Muscle layer of duodenum (tissue), 2 donors: ENCODE data around the gene RNF39.

Experiments used
- H3K27ac ChIP-seq: one replicate; pipeline ENCODE4 v1.7.0; 2013; ENCODE audit warnings: mild to moderate bottlenecking, low read length
- H3K27me3 ChIP-seq: one replicate; pipeline ENCODE4 v1.7.0; 2013; ENCODE audit warnings: low read depth, mild to moderate bottlenecking, control low read depth, low read length
- H3K36me3 ChIP-seq, 2 donors: one replicate each; pipeline ENCODE4 v1.7.0; 2013; ENCODE audit warnings: low read length in 2 of 2, control low read depth in 1 of 2, mild to moderate bottlenecking in 1 of 2; ENCODE audit not compliant: insufficient read depth in 2 of 2, control insufficient read depth in 1 of 2
- H3K4me1 ChIP-seq, 2 donors: one replicate each; pipeline ENCODE4 v1.7.0; 2013; ENCODE audit warnings: low read length in 2 of 2, mild to moderate bottlenecking in 2 of 2, control low read depth in 1 of 2, moderate library complexity in 1 of 2; ENCODE audit not compliant: insufficient read depth in 2 of 2, control insufficient read depth in 1 of 2
- H3K4me3 ChIP-seq, 2 donors: one replicate each; pipeline ENCODE4 v1.7.0; 2013; ENCODE audit warnings: low read length in 2 of 2, low read depth in 1 of 2, mild to moderate bottlenecking in 1 of 2
- H3K9me3 ChIP-seq, 2 donors: one replicate each; pipeline ENCODE4 v1.7.0; 2013; ENCODE audit warnings: low read length in 2 of 2, control low read depth in 1 of 2, mild to moderate bottlenecking in 1 of 2; ENCODE audit not compliant: control insufficient read depth in 1 of 2
- donor health status: healthy.

Gene RNF39

DNA sequence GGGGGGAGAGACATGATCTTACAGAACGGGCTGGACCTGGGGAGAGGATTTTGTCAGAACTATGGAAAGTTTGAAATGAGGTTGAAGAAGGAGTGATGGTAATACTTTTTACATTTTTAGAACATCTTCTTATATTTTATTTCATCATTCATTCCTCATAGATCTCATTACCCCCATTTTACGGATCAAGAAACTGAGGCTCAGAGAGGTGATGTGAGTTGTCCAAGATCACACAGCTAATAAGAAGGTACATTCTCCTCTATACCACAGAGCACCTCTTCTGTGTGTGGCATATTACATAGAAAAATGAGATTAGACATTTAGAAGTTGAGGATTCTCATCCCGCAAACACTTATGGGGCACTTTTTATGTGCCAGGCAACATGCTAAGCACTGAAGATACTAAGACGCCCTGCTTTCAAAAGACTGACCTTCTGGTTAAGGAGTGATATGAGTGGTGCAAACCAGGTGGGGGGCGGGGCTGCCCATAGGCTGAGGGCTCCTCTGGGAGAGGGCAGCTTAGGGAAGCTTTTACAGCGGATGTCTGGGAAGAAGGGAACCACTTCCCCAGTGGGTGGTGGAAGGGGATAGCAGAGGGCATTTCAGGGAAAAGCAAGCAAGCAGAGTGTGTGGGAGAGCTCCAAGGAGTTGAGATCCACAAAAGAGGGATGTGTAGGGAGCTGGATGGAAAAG is 17.4 kb upstream of the RNF39 start:
- Histone ChIP-seq H3K4me1 (no peaks in the 10 kb centered on the region), H3K4me3 (no peak overlapping the region), H3K27ac (no peak overlapping the region), H3K27me3 (peaks cover 22% of the 10 kb centered on the region), H3K9me3 (no peaks in the 10 kb centered on the region), H3K36me3 (no peaks in the 10 kb centered on the region)

DNA sequence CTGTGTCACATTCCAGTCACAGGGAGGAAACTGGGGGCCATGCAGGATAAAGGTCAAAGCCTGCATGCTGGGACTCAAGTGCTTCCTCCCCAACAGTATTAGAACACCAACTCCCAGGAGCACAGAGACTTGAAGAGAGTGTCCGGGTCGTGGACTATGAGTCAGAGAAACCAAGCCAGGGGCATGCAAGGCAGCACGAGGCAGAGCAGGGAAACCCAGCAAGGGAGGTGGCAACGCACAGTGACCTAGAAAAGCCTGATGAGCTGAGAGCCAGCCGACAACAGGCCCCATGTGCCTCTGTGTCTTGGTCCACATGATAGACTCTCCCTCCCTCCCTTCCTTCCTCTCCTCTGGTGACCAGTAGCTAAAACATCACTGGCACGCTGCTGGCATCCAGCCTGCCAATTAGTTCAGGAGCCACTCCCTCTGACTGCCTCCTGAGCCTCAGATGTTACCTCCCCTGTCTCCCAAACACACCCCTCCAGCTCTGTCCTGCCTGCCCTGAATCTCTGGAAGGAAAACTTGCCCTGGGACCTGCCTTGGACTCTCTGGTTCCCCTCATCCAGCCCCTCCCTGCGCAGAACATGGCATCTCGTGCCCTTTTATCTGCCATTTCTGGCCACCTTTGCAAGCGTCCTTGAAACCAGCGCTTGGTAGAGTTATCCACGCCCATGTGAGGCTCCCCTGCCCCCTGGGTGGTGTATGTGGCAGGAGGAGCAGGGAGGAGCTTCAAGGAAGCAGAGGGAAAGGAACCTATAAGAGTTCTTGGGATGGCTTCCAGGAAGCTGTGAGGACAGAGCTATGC is 16.2 kb upstream of the RNF39 start:
- H3K27ac ChIP-seq = peak overlapping the region; percentile 73
- no peaks in the 10 kb centered on the region for H3K9me3 ChIP-seq
- peaks cover 17% of the 10 kb centered on the region for H3K27me3 ChIP-seq
- H3K4me3 ChIP-seq = no peak overlapping the region
- H3K36me3 ChIP-seq = no peaks in the 10 kb centered on the region
- no peaks in the 10 kb centered on the region for H3K4me1 ChIP-seq

DNA sequence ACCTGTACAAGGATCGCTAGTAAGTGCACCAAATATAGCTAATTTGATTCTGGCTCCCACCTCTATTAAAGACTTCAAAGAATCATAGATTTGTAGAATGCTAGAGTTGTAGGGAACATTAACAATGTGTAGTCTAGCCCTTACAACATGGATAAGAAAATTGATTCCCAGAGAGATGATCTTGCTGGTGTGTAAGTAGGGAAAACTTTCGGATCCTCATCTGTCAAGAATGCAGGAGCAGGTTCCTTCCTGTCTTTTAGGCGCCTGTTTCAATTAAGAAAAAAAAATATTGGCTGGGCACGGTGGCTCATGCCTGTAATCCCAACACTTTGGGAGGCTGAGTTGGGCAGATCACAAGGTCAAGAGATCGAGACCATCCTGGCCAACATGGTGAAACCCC is 12.3 kb upstream of the RNF39 start:
- H3K27ac ChIP-seq = no peak overlapping the region
- H3K9me3 ChIP-seq = no peaks in the 10 kb centered on the region
- peaks cover 6% of the 10 kb centered on the region for H3K27me3 ChIP-seq

DNA sequence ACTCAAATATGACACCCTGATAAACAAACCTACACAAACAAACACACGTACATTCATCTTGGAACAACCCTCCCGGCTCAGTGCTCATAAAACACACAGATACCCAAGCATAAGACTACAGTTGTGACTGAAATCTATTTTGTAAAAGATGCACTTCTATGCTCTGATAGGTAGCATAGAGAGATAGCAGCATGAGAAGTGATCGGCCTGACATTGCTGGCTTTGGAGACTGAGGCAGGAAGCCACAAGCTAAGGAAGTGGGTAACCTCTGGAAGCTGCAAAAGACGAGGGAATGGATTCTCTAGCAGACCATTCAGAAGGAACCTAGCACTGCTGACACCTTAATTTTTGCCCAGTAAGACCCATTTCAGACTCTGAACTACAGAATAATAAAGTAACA is 1.6 kb upstream of the RNF39 start:
- Histone ChIP-seq H3K27ac (no peak overlapping the region), H3K36me3 (no peaks in the 10 kb centered on the region), H3K9me3 (no peaks in the 10 kb centered on the region), H3K4me1 (peaks cover 0 to 16% of the 10 kb centered on the region in 2 donors), H3K27me3 (peaks cover 24% of the 10 kb centered on the region), H3K4me3 (no peak overlapping the region)

More for the DNA sequence above, 12.3 kb upstream of the RNF39 start:
- Histone ChIP-seq H3K4me1 (no peaks in the 10 kb centered on the region), H3K4me3 (no peak overlapping the region), H3K36me3 (no peaks in the 10 kb centered on the region)

DNA sequence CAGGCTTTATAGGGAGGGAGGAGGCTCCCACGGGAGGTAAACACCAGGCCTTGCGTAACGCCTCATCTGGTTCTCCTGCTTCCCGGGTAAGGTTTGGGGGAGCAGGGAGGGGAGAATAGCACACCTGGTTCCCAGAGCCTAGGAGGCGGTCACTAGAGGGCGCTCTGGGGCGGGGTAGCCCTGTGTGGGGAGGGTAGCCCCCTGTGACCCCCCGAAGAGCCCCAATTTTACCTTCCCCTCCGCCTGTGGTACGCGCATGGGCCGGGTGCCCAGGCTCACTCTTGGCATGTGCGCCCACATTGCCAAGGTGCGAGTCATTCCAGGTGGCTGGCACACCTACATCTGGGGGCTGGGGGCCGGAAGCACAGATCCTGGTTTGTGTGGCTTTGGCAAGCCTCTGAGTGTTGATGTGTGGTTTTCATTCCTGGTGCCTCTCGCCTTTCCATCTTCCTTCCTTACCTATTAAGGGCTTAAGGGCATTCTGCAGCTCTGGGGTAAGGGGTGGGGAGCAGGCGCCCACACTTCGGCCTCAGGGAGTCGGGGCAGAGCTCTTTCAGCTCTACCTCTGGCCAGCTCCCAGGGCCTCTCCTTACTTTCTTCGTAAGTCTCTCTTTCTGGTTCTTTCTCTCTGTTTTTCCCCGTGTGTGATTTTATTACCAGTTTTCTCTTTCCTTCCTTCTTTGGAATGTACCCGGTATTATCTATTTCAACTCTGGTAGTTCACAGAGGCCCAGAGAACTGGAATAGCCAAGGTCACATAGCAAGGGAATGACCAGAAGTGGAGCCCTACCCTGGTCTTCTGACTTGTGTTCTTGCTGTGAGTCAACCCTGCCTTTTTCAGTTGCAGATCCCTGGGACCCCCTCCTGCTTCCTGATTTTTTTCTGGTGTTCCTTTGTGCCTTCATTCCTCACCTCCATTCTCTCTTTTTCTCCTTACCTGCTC is 492 bp upstream of the RNF39 start:
- Histone ChIP-seq H3K4me3 (peak overlapping the region in 1 of 2 donors; percentile 43), H3K27ac (no peak overlapping the region), H3K9me3 (no peaks in the 10 kb centered on the region), H3K36me3 (no peaks in the 10 kb centered on the region), H3K4me1 (peaks cover 0 to 25% of the 10 kb centered on the region in 2 donors), H3K27me3 (peaks cover 29% of the 10 kb centered on the region)

DNA sequence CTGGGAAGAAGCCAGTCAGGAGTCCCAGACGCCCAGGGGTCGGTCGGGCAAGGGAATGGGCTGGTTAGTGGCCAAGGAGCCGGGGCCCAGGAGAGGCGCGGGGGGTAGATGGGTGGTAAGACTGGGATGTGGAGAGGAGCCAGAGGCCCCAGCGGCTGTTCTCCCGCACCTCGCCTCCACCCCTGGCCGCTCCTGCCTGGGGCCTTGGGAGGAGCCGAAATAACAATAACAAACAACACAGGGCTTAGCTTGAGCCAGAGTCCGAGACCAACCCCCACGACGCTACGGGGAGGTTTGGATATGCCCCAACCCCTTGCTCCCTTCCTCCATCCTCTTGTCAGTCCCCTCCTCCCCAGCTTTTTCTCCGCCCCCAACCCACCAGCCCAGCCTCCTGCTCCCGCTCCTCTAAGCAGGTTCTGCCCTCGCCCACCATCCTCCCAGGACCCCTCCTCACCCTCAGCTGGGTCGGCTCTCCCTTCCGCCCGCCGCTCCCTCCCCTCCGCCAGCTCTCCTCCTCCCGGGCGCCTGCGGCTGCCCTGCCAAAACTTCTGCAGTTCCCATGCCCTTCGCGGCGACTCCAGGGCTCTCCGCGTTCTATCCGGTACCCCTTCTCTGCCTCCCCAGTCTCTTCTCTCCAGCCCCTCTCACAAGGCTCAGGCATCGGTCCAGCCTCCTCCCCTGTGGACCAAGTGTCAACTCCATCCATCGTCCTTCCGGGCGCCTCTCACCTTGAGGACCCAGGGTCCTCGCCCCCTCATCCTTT is 1.1 kb downstream of the RNF39 start:
- H3K4me3 ChIP-seq = peak overlapping the region; percentile 12 to 43
- peaks cover 29% of the 10 kb centered on the region for H3K27me3 ChIP-seq
- H3K9me3 ChIP-seq = no peaks in the 10 kb centered on the region
- H3K27ac ChIP-seq = no peak overlapping the region
- peaks cover 6 to 8% of the 10 kb centered on the region in 2 donors for H3K36me3 ChIP-seq
- H3K4me1 ChIP-seq = peaks cover 0 to 28% of the 10 kb centered on the region in 2 donors

DNA sequence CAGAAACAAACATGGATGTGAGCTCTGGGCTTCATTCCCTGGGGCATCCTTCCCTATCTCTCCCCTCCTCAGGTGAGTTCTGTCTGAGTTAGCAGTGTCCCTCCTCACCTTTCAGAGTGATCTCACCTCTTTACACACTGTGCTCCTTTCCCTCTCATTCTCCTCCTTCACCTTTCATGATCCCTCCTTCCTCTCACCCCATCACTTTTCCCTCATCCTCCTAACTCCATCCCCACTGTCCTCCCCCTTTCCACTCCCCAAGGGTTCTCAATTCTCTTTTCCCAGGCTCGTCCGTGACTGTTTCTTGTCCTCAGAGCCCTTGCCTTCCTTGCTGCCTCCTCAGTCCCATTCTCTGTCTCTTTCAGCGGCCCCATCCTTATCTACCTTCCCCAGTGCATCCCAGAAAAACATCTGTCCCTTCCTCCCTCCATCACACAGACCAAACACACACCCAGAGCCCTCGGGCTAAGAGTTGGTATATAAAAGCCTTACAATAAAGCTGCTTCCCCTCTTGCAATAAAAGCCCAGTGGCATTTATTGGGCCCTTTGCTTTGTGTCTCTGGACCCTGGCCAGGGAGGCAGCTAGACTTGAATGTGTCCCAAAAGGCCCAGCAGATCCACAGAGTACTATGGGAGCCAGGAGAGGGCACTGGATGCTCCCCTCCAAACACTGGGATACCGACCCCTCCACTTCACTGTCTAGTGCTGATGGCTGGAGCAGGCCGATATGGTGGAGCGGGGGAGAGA is 1.9 kb downstream of the RNF39 start:
- Histone ChIP-seq H3K27me3 (peaks cover 29% of the 10 kb centered on the region), H3K4me1 (peaks cover 0 to 29% of the 10 kb centered on the region in 2 donors), H3K36me3 (peaks cover 14 to 15% of the 10 kb centered on the region in 2 donors), H3K27ac (no peak overlapping the region), H3K4me3 (no peak overlapping the region), H3K9me3 (no peaks in the 10 kb centered on the region)

DNA sequence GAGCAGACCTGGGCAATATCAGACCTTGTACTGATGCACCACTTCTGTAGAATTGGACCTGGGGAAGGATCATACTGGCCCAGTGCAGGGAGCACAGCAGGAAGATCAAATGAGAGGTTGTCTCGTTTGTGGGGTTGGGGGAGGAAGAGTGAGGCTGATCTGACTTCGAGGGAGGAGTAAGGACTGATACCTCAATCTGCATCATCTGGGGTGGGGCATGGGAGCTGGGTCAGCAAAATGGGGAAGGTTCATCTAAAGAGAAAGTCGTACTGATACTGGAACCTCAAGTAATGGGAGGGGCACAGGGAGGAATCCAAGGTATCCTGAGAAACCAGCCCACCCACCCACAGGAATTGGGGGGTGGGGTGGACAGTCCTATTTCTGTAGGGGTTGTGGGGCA is 3.7 kb downstream of the RNF39 start:
- H3K4me1 ChIP-seq = peaks cover 9 to 43% of the 10 kb centered on the region in 2 donors
- peak overlapping the region in 1 of 2 donors; percentile 46 for H3K4me3 ChIP-seq
- no peaks in the 10 kb centered on the region for H3K9me3 ChIP-seq
- H3K36me3 ChIP-seq = peaks cover 16 to 20% of the 10 kb centered on the region in 2 donors
- peaks cover 29% of the 10 kb centered on the region for H3K27me3 ChIP-seq
- H3K27ac ChIP-seq = no peak overlapping the region

DNA sequence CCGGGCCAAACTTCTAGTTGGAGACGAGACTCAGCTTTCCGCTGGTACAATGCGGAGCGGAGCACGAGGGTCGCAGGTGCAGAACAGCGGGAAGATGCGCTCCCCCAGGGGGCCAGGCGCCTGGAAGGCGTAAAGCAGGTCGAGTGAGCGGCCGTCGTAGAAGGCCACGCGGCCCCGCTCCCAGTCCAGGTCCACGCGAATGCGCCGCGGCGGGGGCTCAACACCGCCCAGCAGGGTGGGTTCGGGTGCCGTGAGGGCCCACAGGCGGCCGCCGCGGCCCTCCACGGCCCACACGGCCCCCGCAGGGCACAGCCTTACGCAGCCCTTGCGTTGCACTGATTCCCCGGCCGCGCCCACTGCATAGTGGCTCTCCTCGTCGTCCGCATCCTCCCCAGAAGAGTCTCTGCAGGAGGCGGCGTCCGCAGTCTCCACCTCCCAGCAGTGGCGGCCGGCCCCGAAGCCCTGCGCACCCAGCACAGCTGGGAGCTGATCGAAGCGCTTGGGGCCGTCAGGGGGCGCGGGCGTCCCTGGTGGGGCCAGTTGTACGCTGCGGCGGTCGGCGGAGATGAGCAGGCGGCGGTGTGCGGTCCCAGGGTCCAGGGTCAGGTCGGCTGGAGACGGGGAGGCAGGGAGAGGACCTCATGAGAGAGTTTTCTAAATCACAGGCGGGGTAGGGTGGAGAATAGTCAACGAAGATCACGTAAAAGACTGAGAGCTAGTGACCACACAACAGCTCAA is 4.3 kb downstream of the RNF39 start:
- Histone ChIP-seq H3K27ac (no peak overlapping the region), H3K9me3 (no peaks in the 10 kb centered on the region), H3K4me1 (peaks cover 9 to 47% of the 10 kb centered on the region in 2 donors), H3K27me3 (peaks cover 29% of the 10 kb centered on the region), H3K4me3 (peak overlapping the region in 1 of 2 donors; percentile 46), H3K36me3 (peaks cover 16 to 20% of the 10 kb centered on the region in 2 donors)
